Stimulated activated CD8-positive, alpha-beta memory T cell treated with anti-CD3 and anti-CD28 coated beads, Interleukin-7, amount 100 ng/mL, for 4 hours (primary cell): ENCODE measurements around the gene NSUN7.
A peak's percentile ranks its signal among the peaks of the same experiment; 100 is the strongest.

Experiments
- DNase-seq, 2 donors: peaks; one replicate each; pipeline ENCODE4 v3.0.0-alpha.2; 2020; ENCODE audit warnings: low read depth in 2 of 2

Gene NSUN7

GRCh38 chr4:40845154-40845835 is 95.5 kb downstream of the NSUN7 start:
- DNase-seq: no peak

- DNase-seq: no peak
Observed at GRCh38 chr4:40846532-40846931, 96.8 kb downstream of the NSUN7 start.

GRCh38 chr4:40848251-40848650 is 98.5 kb downstream of the NSUN7 start:
- DNase-seq: no peak

- no peak for DNase-seq
Observed at GRCh38 chr4:40848940-40849339, 99.2 kb downstream of the NSUN7 start.

GRCh38 chr4:40850496-40850895 is 100.7 kb downstream of the NSUN7 start:
- DNase-seq: no peak

- no peak for DNase-seq
Observed at GRCh38 chr4:40856277-40856839, 106.6 kb downstream of the NSUN7 start.

GRCh38 chr4:40856840-40857362 is 107.1 kb downstream of the NSUN7 start:
- peak in 1 of 2 donors; percentile 29 for DNase-seq

- DNase-seq: no peak
Observed at GRCh38 chr4:40857956-40858355, 108.2 kb downstream of the NSUN7 start.

- DNase-seq: no peak
Observed at GRCh38 chr4:40858962-40859361, 109.2 kb downstream of the NSUN7 start.
